HepG2 (cell line): ENCODE data around the gene PKM. TPM values are rescaled to one million over a fixed set of nuclear protein-coding genes. Genes with fewer than 3 reads are reported as not detected.

Experiments used
- BCL6 ChIP-seq: IDR thresholded peaks from 2 replicates; pipeline ENCODE4 v1.6.1; 2016; ENCODE audit warnings: missing genetic modification reagents, missing compliant biosample characterization
- DR1 ChIP-seq: sonication (generic); formaldehyde crosslinking; IDR thresholded peaks from 2 replicates; pipeline ENCODE4 v1.8.0; 2021; ENCODE audit warnings: mild to moderate bottlenecking, missing genetic modification reagents, inconsistent platforms
- FOXA3 ChIP-seq: IDR thresholded peaks from 2 replicates; pipeline ENCODE4 v1.6.1; 2016; ENCODE audit warnings: missing genetic modification reagents, missing compliant biosample characterization
- HMG20B ChIP-seq: conservative IDR thresholded peaks from 2 replicates; pipeline ENCODE4 v1.6.1; 2016; ENCODE audit warnings: missing genetic modification reagents, missing compliant biosample characterization
- HOXA9 ChIP-seq: sonication (generic); formaldehyde crosslinking; IDR thresholded peaks from 2 replicates; pipeline ENCODE4 v1.8.1; 2022; ENCODE audit warnings: missing genetic modification reagents, mild to moderate bottlenecking, moderate library complexity, borderline replicate concordance
- IKZF1 ChIP-seq: fragments of 450-650 bp; IDR thresholded peaks from 2 replicates; pipeline ENCODE4 v1.7.1; 2016
- KLF16 ChIP-seq, 2 experiments: sonication (generic) in 1 of 2; formaldehyde crosslinking in 1 of 2; IDR thresholded peaks; 2 replicates each; pipeline versions ENCODE4 v1.6.1 to v1.8.0; 2016 to 2023; ENCODE audit warnings: missing genetic modification reagents in 2 of 2, missing compliant biosample characterization in 1 of 2
- KMT2A ChIP-seq: sonication (generic); formaldehyde crosslinking; IDR thresholded peaks from 2 replicates; pipeline ENCODE4 v1.4.0; 2020; ENCODE audit warnings: missing genetic modification reagents
- MAFF ChIP-seq: IDR thresholded peaks from 2 replicates; pipeline ENCODE4 v1.6.1; 2011; ENCODE audit warnings: low read depth, low read length, improper control_type of control experiment
- NFATC3 ChIP-seq: sonication (generic); formaldehyde crosslinking; IDR thresholded peaks from 2 replicates; pipeline ENCODE4 v1.5.1; 2020; ENCODE audit warnings: mild to moderate bottlenecking, missing genetic modification reagents
- PRPF4 ChIP-seq: fragments of 200-400 bp; formaldehyde crosslinking; IDR thresholded peaks from 2 replicates; pipeline ENCODE4 v1.6.1; 2016; ENCODE audit warnings: low read length, low read depth; ENCODE audit not compliant: poor library complexity, severe bottlenecking
- PTBP1 ChIP-seq: fragments of 200-400 bp; formaldehyde crosslinking; IDR thresholded peaks from 2 replicates; pipeline ENCODE4 v1.6.1; 2018; ENCODE audit warnings: low read length, low read depth; ENCODE audit not compliant: poor library complexity, severe bottlenecking
- RAD21 ChIP-seq: fragments of 450-650 bp; formaldehyde crosslinking; IDR thresholded peaks from 2 replicates; pipeline ENCODE4 v1.5.0; 2020; ENCODE audit warnings: mild to moderate bottlenecking
- RORA ChIP-seq: sonication (generic); formaldehyde crosslinking; IDR thresholded peaks from 2 replicates; pipeline ENCODE4 v1.5.0; 2020; ENCODE audit warnings: mild to moderate bottlenecking, missing genetic modification reagents, moderate library complexity
- SP2 ChIP-seq: sonication (generic); formaldehyde crosslinking; IDR thresholded peaks from 2 replicates; pipeline ENCODE4 v1.5.1; 2020; ENCODE audit warnings: mild to moderate bottlenecking, missing genetic modification reagents
- SUZ12 ChIP-seq: fragments of 150-350 bp; IDR thresholded peaks from 2 replicates; pipeline ENCODE4 v1.6.1; 2014; ENCODE audit warnings: low read depth, low read length
- TCF7 ChIP-seq: sonication (generic); IDR thresholded peaks from 2 replicates; pipeline ENCODE4 v1.6.1; 2016; ENCODE audit warnings: antibody characterized with exemption, low read depth
- TEAD3 ChIP-seq: optimal IDR thresholded peaks from 2 replicates; pipeline ENCODE3; 2016; ENCODE audit warnings: borderline replicate concordance
- ZKSCAN5 ChIP-seq: sonication (generic); formaldehyde crosslinking; IDR thresholded peaks from 2 replicates; pipeline ENCODE4 v1.5.1; 2020; ENCODE audit warnings: mild to moderate bottlenecking, missing genetic modification reagents
- ZMAT5 ChIP-seq: sonication (generic); formaldehyde crosslinking; IDR thresholded peaks from 2 replicates; pipeline ENCODE4 v1.5.0; 2020; ENCODE audit warnings: mild to moderate bottlenecking, low read depth, missing genetic modification reagents, borderline replicate concordance
- ZNF44 ChIP-seq: sonication (generic); formaldehyde crosslinking; IDR thresholded peaks from 2 replicates; pipeline ENCODE4 v1.5.1; 2020; ENCODE audit warnings: mild to moderate bottlenecking, missing genetic modification reagents
- ZNF75D ChIP-seq: sonication (generic); formaldehyde crosslinking; IDR thresholded peaks from 2 replicates; pipeline ENCODE4 v1.8.1; 2023; ENCODE audit warnings: missing genetic modification reagents, mild to moderate bottlenecking, borderline replicate concordance
- polyA plus RNA-seq, 8 experiments: library from polyadenylated mRNA; depleted of rRNA in 3 of 8; stranded (reverse) in 7 of 8; unstranded in 1 of 8; fragments of >200 nt; fragmentation: Illumina TruSeq in 4 of 8; extraction: Trizol in 4 of 8; gene quantifications; 2 replicates each; pipeline versions ENCODE4 v1.2.1 to v1.2.3, GENCODE V29; 2011 to 2016; ENCODE audit warnings: low read depth in 4 of 8, missing spikeins in 1 of 8, mixed read lengths in 1 of 8; ENCODE audit not compliant: insufficient read depth in 1 of 8
- total RNA-seq, 5 experiments: library from RNA; depleted of rRNA; stranded (reverse); fragments of >200 nt; fragmentation: Illumina TruSeq; extraction: Trizol; gene quantifications; 2 replicates each; pipeline ENCODE4 v1.2.3, GENCODE V29; 2016; ENCODE audit warnings: low read depth in 1 of 5
- TF ChIP-seq, protein P1 (sequence below): sonication (generic); formaldehyde crosslinking; IDR thresholded peaks from 2 replicates; pipeline ENCODE4 v1.5.1; 2020; ENCODE audit warnings: mild to moderate bottlenecking, missing genetic modification reagents, moderate library complexity
- TF ChIP-seq, protein P2 (sequence below): sonication (generic); formaldehyde crosslinking; IDR thresholded peaks from 2 replicates; pipeline ENCODE4 v1.4.0; 2020; ENCODE audit warnings: missing genetic modification reagents

PKM gene
- total and polyA plus RNA-seq, 2 of the 13 experiments (the other 11 are each of a cell fraction or from before 2014, with no cell fraction given): 488 to 780 TPM

DNA sequence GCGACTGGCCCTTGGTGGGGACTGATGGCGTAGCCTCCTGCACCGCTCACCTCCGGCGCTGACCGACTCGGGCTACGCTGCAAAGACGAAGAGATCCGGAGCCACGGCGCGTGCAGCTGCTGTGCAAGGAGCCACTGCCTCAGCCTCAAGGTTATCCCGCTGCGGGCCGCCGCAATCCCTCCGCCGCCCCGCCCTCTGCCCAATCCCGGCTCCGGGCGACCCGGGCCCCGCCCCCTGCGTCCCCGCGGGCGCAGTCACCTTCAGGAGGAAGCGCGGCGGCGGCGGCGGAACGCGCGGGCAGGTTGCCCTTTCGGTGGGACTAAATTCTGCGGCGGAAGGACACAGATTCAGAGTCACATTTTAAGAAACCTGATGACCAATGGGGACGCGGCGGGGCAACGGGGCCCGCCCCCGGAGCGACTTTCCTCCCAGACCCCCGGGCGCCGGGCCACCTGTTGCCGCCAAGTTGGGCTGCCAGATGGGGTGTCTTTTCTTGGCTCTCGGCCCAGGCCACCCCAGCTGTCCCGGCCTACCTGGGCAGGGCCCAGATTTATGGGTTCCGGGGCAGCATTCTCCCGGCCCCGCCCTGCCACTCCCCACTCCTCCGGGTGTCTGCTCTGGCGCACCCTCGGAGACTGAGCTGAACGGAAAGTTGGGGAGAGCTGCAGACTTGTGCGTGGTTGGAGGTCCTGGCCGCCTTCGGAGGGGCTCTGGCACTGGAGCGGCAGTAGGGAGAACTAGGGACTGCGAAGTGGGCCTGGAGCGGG, at the start of gene PKM (continued):
- TF ChIP-seq IKZF1 (no peak), TEAD3 (CRISPR knock-in tag) (peak; percentile 80), RORA (CRISPR knock-in tag) (no peak), KLF16 (CRISPR knock-in tag; IDR thresholded peaks at IDR 0.05) (peak in 1 of 2 experiments; percentile 94; a peak in 2 of 4 replicates), SUZ12 (no peak), NFATC3 (CRISPR knock-in tag) (no peak), KMT2A (CRISPR knock-in tag) (no peak), TCF7 (no peak), MAFF (no peak), SP2 (peak; percentile 83), DR1 (CRISPR knock-in tag) (peak; percentile 94), HOXA9 (CRISPR knock-in tag) (no peak), PTBP1 (no peak), HMG20B (CRISPR knock-in tag) (0 out of 2 replicates have a peak, but pooled peaks have one; percentile 23), ZMAT5 (CRISPR knock-in tag) (no peak), RAD21 (CRISPR knock-in tag) (peak; percentile 30; the same call in 1 of the 2 replicates), PRPF4 (no peak), ZNF75D (CRISPR knock-in tag) (peak; percentile 78; the same call in 1 of the 2 replicates), ZKSCAN5 (no peak), BCL6 (0 out of 2 replicates have a peak, but pooled peaks have one; percentile 2), ZNF44 (CRISPR knock-in tag) (peak; percentile 21; the same call in 1 of the 2 replicates), FOXA3 (CRISPR knock-in tag) (peak; percentile 52; the same call in 1 of the 2 replicates)
- TF ChIP-seq, protein P1, sequence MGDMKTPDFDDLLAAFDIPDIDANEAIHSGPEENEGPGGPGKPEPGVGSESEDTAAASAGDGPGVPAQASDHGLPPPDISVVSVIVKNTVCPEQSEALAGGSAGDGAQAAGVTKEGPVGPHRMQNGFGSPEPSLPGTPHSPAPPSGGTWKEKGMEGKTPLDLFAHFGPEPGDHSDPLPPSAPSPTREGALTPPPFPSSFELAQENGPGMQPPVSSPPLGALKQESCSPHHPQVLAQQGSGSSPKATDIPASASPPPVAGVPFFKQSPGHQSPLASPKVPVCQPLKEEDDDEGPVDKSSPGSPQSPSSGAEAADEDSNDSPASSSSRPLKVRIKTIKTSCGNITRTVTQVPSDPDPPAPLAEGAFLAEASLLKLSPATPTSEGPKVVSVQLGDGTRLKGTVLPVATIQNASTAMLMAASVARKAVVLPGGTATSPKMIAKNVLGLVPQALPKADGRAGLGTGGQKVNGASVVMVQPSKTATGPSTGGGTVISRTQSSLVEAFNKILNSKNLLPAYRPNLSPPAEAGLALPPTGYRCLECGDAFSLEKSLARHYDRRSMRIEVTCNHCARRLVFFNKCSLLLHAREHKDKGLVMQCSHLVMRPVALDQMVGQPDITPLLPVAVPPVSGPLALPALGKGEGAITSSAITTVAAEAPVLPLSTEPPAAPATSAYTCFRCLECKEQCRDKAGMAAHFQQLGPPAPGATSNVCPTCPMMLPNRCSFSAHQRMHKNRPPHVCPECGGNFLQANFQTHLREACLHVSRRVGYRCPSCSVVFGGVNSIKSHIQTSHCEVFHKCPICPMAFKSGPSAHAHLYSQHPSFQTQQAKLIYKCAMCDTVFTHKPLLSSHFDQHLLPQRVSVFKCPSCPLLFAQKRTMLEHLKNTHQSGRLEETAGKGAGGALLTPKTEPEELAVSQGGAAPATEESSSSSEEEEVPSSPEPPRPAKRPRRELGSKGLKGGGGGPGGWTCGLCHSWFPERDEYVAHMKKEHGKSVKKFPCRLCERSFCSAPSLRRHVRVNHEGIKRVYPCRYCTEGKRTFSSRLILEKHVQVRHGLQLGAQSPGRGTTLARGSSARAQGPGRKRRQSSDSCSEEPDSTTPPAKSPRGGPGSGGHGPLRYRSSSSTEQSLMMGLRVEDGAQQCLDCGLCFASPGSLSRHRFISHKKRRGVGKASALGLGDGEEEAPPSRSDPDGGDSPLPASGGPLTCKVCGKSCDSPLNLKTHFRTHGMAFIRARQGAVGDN (CRISPR knock-in tag): peak; percentile 87
- TF ChIP-seq, protein P2, sequence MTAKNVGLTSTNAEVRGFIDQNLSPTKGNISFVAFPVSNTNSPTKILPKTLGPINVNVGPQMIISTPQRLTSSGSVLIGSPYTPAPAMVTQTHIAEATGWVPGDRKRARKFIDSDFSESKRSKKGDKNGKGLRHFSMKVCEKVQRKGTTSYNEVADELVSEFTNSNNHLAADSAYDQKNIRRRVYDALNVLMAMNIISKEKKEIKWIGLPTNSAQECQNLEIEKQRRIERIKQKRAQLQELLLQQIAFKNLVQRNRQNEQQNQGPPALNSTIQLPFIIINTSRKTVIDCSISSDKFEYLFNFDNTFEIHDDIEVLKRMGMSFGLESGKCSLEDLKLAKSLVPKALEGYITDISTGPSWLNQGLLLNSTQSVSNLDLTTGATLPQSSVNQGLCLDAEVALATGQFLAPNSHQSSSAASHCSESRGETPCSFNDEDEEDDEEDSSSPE (CRISPR knock-in tag): peak; percentile 92
